Measurements from ENCODE around the gene NACA. TPM values are rescaled to one million over a fixed set of nuclear protein-coding genes. Genes with fewer than 3 reads are reported as not detected.

The NACA gene
- total RNA-seq, 1 experiment from 2014 or later, result 1,161 TPM

GRCh38 chr12:56687223-56688128 is 37.6 kb downstream of the NACA start:
- DNase-seq (ENCODE audit: low read depth), result no peak

- no peak for DNase-seq (ENCODE audit: low read depth)
These were observed 40.2 kb downstream of the NACA start for GRCh38 chr12:56684745-56685359.

GRCh38 chr12:56682323-56682722 is 42.8 kb downstream of the NACA start:
- no peak for DNase-seq (ENCODE audit: low read depth)

- DNase-seq (ENCODE audit: low read depth), result no peak
These were observed 45.1 kb downstream of the NACA start for GRCh38 chr12:56679883-56680575.

GRCh38 chr12:56678852-56679251 is 46.2 kb downstream of the NACA start:
- no peak for DNase-seq (ENCODE audit: low read depth)

- DNase-seq (ENCODE audit: low read depth), result no peak
These were observed 47.4 kb downstream of the NACA start for GRCh38 chr12:56677680-56678079.

- DNase-seq (ENCODE audit: low read depth), result no peak
These were observed 48.1 kb downstream of the NACA start for GRCh38 chr12:56676851-56677580.

GRCh38 chr12:56671608-56672007 is 53.5 kb downstream of the NACA start:
- no peak for DNase-seq (ENCODE audit: low read depth)

GRCh38 chr12:56670836-56671235 is 54.3 kb downstream of the NACA start:
- no peak for DNase-seq (ENCODE audit: low read depth)

- no peak for DNase-seq (ENCODE audit: low read depth)
These were observed 57.0 kb downstream of the NACA start for GRCh38 chr12:56668197-56668457.

Other genes with a start within 250 kb of the NACA start
- 0.20 TPM in 1 of 2 replicates, not detected in the other for gene GLS2, start 237.1 kb downstream of the NACA start, total RNA-seq (2014; rRNA removed; shearing (Covaris generic))
- 6.7 and 7.1 TPM in 2 replicates for gene RBMS2, start 203.5 kb downstream of the NACA start, total RNA-seq (2014; rRNA removed; shearing (Covaris generic))
- gene BAZ2A, start 95.0 kb downstream of the NACA start, total RNA-seq (2014; rRNA removed; shearing (Covaris generic)), result 9.9 and 19.6 TPM in 2 replicates
- 453 and 475 TPM in 2 replicates for gene ATP5F1B, start 79.3 kb downstream of the NACA start, total RNA-seq (2014; rRNA removed; shearing (Covaris generic))
- 153 and 184 TPM in 2 replicates for gene PTGES3, start 37.0 kb downstream of the NACA start, total RNA-seq (2014; rRNA removed; shearing (Covaris generic))
- gene PRIM1, start 27.0 kb upstream of the NACA start, total RNA-seq (2014; rRNA removed; shearing (Covaris generic)), result 23.3 and 25.6 TPM in 2 replicates
- gene HSD17B6, start 38.0 kb upstream of the NACA start, total RNA-seq (2014; rRNA removed; shearing (Covaris generic)), result 1.3 and 1.7 TPM in 2 replicates
- not detected in 2 replicates for gene SDR9C7, start 209.1 kb upstream of the NACA start, total RNA-seq (2014; rRNA removed; shearing (Covaris generic))
- 0.29 TPM in 1 of 2 replicates, not detected in the other for gene RDH16, start 232.3 kb upstream of the NACA start, total RNA-seq (2014; rRNA removed; shearing (Covaris generic))

All from RPMI7951 (cell line).